ENCODE data around the gene LRBA.

DNA sequence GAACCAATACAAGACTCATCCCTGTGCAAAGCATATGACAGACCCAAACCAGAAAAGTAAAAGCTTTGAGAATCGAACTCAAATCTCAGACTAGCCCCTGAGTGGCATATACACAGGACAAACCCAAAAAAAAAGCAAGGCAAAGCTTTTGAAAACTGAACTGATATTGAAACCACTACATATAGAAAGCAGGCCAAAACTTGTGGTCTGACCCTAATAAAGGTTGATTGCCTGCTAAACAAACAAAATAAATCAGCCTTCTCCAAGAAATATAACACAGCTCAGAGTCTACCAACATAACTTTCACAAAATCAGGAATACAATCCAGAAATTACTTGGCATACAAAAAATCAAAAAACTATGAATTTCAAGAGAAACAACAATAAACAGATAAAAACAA lies 40.3 kb downstream of the LRBA start:
- TF ChIP-seq, protein P1, sequence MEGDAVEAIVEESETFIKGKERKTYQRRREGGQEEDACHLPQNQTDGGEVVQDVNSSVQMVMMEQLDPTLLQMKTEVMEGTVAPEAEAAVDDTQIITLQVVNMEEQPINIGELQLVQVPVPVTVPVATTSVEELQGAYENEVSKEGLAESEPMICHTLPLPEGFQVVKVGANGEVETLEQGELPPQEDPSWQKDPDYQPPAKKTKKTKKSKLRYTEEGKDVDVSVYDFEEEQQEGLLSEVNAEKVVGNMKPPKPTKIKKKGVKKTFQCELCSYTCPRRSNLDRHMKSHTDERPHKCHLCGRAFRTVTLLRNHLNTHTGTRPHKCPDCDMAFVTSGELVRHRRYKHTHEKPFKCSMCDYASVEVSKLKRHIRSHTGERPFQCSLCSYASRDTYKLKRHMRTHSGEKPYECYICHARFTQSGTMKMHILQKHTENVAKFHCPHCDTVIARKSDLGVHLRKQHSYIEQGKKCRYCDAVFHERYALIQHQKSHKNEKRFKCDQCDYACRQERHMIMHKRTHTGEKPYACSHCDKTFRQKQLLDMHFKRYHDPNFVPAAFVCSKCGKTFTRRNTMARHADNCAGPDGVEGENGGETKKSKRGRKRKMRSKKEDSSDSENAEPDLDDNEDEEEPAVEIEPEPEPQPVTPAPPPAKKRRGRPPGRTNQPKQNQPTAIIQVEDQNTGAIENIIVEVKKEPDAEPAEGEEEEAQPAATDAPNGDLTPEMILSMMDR (IDR thresholded peaks at IDR 0.05), result no peak
- TF ChIP-seq POLR2A (IDR thresholded peaks at IDR 0.05; ENCODE audit: low read depth), result no peak
- TF ChIP-seq POLR2AphosphoS5 (IDR thresholded peaks at IDR 0.05), result no peak
